GM12892 (cell line): ENCODE results near the gene AMHR2.

Source experiments
- POLR2A ChIP-seq: IDR thresholded peaks from 2 replicates; pipeline ENCODE4 v1.6.1; 2011; ENCODE audit warnings: low read depth, low read length, control low read depth
- POLR2AphosphoS5 ChIP-seq: IDR thresholded peaks from 2 replicates; pipeline ENCODE4 v1.6.1; 2011; ENCODE audit warnings: low read depth, low read length, control low read depth

DNA sequence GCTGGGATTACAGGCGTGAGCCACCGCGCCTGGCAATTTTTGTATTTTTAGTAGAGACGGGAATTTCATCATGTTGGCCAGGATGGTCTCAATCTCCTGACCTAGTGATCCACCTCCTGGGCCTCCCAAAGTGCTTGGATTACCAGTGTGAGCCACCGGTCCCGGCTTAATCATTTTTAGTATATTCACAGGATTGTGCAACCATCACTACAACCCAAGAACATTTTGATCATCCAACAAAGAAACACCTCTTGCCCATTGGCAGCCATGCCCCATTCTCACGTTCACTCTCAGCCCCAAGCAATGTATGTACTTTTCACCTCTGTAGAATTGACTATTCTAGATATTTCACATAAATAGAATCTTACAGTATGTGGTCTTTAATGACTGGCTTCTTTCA, 23.8 kb upstream of the AMHR2 start:
- no peak for TF ChIP-seq POLR2A
- no peak for TF ChIP-seq POLR2AphosphoS5
